Mucosa of descending colon (tissue), 3 donors: Measurements from ENCODE around the gene LRAT. TPM values are rescaled to one million over a fixed set of nuclear protein-coding genes. Genes with fewer than 3 reads are reported as not detected.
"Not testable (repeated sequence)": the region's sequence is repeated elsewhere in the genome, so short reads cannot be mapped to it uniquely, and the experiment has no call there.

Experiments used
- ATAC-seq: fragments of 200-7000 bp; cut with Tn5 transposase; one replicate; pipeline ENCODE4 v1.9.1; 2020; ENCODE audit warnings: mild to moderate bottlenecking, moderate library complexity
- DNase-seq, 3 donors: peaks; one replicate each; pipeline ENCODE4 v3.0.0-alpha.2; 2020
- H3K36me3 ChIP-seq: fragments of 200-600 bp; one replicate; pipeline ENCODE4 v1.8.0; 2021; ENCODE audit warnings: low read depth, mild to moderate bottlenecking
- H3K4me1 ChIP-seq: fragments of 200-600 bp; one replicate; pipeline ENCODE4 v1.8.0; 2021; ENCODE audit warnings: low read depth, mild to moderate bottlenecking
- H3K4me3 ChIP-seq: fragments of 200-600 bp; one replicate; pipeline ENCODE4 v1.8.0; 2021; ENCODE audit warnings: mild to moderate bottlenecking
- H3K9me3 ChIP-seq: fragments of 200-600 bp; one replicate; pipeline ENCODE4 v1.8.0; 2021; ENCODE audit warnings: mild to moderate bottlenecking
- CTCF ChIP-seq: fragments of 200-600 bp; IDR thresholded peaks from one replicate; pipeline ENCODE4 v1.8.0; 2022; ENCODE audit warnings: antibody characterized with exemption, mild to moderate bottlenecking
- intact Hi-C, 2 donors: fragments of 100-400 bp; cut with DNase I in 1 of 2; cut with micrococcal nuclease in 1 of 2; formaldehyde crosslinking; loops; one replicate each; pipeline versions ENCODE4 v1.11.0 to v1.11.1; 2022; cut with DNase I, micrococcal nuclease
- total RNA-seq, 3 donors: library from RNA; stranded (reverse); fragmentation: NEBNext Ultra II Directional in 2 of 3; extraction: Animal tissue kit (Norgen Biotek cat#: 25700) in 2 of 3; gene quantifications; one replicate each; pipeline versions ENCODE4 v1.2.1 to v1.2.4, GENCODE V29; 2021 to 2023
- donor health status: DM: no; HTN: no; CAD: no; lungs with moderate emphysema.
- donor health status: DM: no; HTN: no; CAD: no.
- donor health status: DM: no; HTN: yes; CAD: no.

Gene LRAT
- total RNA-seq, 3 donors from 2014 or later, result 0.14 to 3.2 (median 0.17) TPM

GRCh38 chr4:154719087-154719486, 24.7 kb upstream of the LRAT start:
- no peak for DNase-seq
- Histone ChIP-seq H3K9me3 (no peaks in the 10 kb centered on the region), H3K36me3 (no peaks in the 10 kb centered on the region), H3K4me1 (no peaks in the 10 kb centered on the region), H3K4me3 (no peak overlapping the region)
- intact Hi-C loops, result no loop called here
- no peak for TF ChIP-seq CTCF
- ATAC-seq, result no peak

GRCh38 chr4:154720123-154720522, 23.7 kb upstream of the LRAT start:
- no peak for DNase-seq
- ATAC-seq, result no peak
- Histone ChIP-seq H3K36me3 (no peaks in the 10 kb centered on the region), H3K9me3 (no peaks in the 10 kb centered on the region), H3K4me3 (no peak overlapping the region), H3K4me1 (no peaks in the 10 kb centered on the region)
- no peak for TF ChIP-seq CTCF
- intact Hi-C loops, result no loop called here

- no peaks in the 10 kb centered on the region for H3K36me3 ChIP-seq
- ATAC-seq (no peak), DNase-seq (no peak)
- H3K4me1 ChIP-seq, result no peaks in the 10 kb centered on the region
- H3K4me3 ChIP-seq, result no peak overlapping the region
- intact Hi-C loops, result no loop called here
- TF ChIP-seq CTCF, result no peak
- no peaks in the 10 kb centered on the region for H3K9me3 ChIP-seq
Observed at GRCh38 chr4:154720618-154721267, 23.1 kb upstream of the LRAT start.

- intact Hi-C loops, result no loop called here
- no peak for TF ChIP-seq CTCF
Observed at GRCh38 chr4:154722262-154722661, 21.5 kb upstream of the LRAT start.

GRCh38 chr4:154723601-154724000, 20.2 kb upstream of the LRAT start:
- DNase-seq, H3K4me1 ChIP-seq, intact Hi-C loops, ATAC-seq, H3K36me3 ChIP-seq, H3K4me3 ChIP-seq, H3K9me3 ChIP-seq: not testable (repeated sequence)

More at GRCh38 chr4:154722262-154722661, 21.5 kb upstream of the LRAT start:
- Histone ChIP-seq H3K36me3 (no peaks in the 10 kb centered on the region), H3K4me3 (no peak overlapping the region), H3K9me3 (no peaks in the 10 kb centered on the region), H3K4me1 (no peaks in the 10 kb centered on the region)
- no peak for ATAC-seq
- DNase-seq, result no peak

GRCh38 chr4:154727540-154727939, 16.3 kb upstream of the LRAT start:
- intact Hi-C loops, result no loop called here
- H3K9me3 ChIP-seq, result no peaks in the 10 kb centered on the region
- H3K4me3 ChIP-seq, result no peak overlapping the region
- TF ChIP-seq CTCF, result no peak
- no peak for DNase-seq
- ATAC-seq, result no peak
- no peaks in the 10 kb centered on the region for H3K4me1 ChIP-seq
- H3K36me3 ChIP-seq, result no peaks in the 10 kb centered on the region
